ENCODE results near the gene CSNK1A1L.

The CSNK1A1L gene

DNA sequence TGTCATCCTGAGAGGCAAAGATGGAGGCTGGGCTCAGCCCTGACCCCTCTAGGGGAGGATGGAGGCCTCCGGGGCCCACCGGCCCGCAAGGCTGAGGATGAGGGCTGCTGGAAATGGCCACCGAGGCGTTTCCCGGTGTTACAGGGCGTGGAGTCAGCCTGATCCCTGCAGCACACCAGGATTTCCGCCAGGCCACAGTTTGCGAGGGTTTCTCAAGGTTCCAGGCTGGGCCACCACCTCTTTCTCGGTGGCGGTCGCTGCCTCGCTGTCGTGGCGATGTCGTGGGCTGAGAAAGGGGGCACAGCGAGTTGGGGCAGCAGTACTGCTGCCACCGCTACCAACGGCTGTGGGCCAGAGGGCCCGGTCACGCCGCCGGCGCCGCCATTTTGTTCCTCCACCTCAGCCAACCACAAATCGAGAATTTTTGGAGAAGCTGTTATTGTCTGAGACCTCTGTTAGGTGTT lies at the start of gene CSNK1A1L:
Gene CSNK1A1L, minus strand, starts transcription at position 414 of the 464 bp plus-strand sequence. Its CDS starts 408 bp downstream, at position 6.
- DNase-seq (no peak), ATAC-seq (no peak)

DNA sequence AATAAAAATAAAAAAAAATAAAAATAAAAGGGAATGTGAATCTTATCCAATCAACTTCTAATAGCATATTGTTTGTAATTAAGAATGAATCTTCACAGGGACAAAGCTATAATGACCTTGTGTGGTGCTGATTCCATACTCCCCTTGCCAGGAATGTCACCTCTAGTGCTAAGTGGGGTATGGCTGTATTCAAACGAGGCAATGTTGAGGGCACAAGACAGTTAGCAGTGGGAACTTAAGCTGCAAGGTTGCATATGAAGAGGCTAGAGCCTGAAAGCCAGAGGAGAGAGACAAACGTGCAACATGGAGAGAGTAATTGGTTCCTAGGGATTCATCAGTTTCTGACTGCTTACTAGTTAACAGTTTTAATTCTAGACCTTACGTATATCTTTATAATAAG lies 43.9 kb upstream of the CSNK1A1L start:
- ATAC-seq (no peak), DNase-seq (no peak)

DNA sequence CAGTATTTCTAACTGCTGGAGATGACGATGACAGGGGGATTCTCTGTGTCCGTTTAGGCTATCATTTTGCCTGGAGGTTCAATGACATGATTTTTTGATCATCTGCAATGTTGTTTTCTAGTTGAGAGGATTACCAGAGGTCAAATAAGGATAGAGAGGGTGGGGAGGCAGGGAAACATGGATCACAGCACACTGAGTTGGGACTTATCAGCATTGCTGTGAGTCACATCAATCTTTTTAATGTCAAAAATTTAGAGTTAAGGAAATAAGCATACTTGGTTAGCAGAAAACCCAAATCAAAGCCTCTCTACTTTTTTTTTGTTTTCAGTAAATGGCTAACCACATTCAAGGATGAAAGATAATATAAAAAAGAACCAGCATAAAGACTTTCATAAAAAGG lies 43.0 kb upstream of the CSNK1A1L start:
- ATAC-seq (no peak), DNase-seq (no peak)

DNA sequence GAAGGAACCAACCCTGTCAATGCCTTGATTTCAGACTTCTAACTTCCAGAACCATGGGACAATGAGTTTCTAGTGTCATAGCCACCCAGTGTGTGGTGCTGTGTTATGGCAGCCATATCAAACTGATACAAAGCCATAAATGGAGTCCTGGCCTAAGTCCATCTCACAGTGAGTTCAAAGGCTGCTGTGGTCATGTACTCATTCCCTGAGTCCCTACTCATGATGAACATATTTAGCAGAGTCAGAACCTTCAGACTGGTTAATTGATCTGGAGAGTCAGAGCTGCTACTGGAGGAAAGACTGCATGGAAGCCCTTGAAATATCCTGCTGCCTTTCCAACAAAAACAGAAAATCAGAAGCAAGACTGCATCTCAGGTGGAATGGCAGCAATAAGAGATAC lies 39.2 kb upstream of the CSNK1A1L start:
- ATAC-seq (no peak), DNase-seq (no peak)

DNA sequence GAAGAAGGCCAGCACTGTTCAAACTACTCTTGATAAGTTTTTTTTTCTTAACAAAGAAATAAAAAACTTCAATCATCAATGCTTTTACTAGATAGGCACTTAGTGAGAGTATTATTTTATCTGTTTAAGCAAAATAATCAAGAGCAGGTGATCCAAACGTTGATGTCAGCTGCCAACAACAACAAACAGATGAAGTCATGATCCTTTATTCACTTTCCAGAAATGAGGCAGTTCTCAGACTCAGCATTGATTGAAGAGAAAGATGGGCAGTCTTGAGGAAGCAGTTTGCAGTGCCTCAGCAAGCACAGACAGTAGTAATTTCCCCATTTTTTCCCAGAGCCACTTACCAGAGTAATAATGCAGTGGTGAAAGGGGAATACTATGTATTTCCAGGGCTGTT lies 38.4 kb upstream of the CSNK1A1L start:
- no peak for ATAC-seq
- no peak for DNase-seq

DNA sequence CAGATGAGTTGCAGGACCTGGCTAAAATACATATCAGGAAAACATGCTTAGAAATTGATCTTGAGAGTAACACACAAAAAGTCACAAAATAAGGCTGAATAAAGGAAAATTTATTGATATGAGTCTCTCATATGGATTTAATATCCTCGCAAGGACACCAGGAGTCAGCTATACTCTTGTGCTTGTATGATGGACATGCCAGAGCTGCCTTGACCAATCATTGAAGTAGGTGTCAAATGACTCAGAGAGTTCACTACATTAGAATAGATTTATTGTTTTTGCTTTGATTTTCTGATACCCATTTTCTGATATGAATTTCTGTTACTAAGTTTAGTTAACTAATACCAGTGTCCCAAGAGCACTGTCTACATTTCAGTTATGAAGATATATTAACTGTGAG lies 37.4 kb upstream of the CSNK1A1L start:
- no peak for DNase-seq

DNA sequence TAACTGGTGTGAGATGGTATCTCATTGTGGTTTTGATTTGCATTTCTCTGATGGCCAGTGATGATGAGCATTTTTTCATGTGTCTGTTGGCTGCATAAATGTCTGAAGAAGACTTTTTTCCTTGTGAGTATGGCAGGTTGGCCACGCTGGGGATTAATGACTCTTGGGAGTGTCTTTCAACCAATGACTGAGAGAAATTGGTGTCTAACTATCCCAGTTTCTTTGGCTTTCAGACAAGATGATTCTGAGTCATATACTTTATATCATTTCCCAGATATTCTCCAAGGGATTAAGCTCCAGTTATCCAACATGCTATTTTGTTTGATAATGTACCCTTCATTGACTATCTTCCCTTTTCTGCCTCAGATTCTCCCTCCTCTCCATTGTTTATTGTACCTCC lies 35.5 kb upstream of the CSNK1A1L start:
- no peak for ATAC-seq
- DNase-seq = no peak

More for the DNA sequence above, 37.4 kb upstream of the CSNK1A1L start:
- ATAC-seq = no peak

DNA sequence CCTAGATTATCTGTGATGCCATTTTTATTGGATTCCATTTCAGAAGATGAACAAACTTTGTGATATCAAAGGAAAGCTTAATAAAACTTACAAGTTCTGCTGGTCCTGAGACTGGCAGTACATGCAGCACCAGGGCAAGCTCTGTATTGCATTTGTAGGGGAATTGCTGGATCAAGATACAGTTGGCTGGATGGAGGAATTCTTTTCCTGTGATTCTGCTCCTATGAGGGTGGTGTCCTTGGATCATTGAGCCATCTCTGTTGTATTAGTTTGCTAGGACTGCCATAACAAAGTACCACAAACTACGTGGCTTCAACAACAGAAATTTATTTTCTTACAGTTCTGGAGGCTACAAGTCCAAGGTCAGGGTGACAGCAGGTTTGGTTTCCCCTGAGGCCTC lies 33.9 kb upstream of the CSNK1A1L start:
- no peak for DNase-seq
- no peak for ATAC-seq

DNA sequence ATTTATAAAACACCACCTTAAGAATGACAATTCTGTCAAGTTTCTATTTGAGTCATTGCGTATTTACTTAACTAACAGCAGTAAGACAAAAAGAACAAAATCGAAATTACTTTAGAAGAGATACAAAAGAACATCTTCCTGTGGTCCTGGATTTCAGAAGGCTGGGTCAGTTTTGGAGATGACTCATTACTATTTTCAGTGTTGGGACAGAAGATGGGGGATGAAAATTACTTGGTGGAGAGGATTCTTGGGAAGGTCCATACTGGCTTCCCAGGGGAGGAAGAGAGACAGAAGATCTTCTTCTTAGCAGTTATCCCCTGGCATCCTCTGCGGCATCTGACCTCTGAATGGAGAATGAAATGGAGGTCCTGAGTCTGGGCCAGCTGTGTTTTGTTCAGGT lies 33.5 kb upstream of the CSNK1A1L start:
- DNase-seq = no peak
- ATAC-seq = no peak

DNA sequence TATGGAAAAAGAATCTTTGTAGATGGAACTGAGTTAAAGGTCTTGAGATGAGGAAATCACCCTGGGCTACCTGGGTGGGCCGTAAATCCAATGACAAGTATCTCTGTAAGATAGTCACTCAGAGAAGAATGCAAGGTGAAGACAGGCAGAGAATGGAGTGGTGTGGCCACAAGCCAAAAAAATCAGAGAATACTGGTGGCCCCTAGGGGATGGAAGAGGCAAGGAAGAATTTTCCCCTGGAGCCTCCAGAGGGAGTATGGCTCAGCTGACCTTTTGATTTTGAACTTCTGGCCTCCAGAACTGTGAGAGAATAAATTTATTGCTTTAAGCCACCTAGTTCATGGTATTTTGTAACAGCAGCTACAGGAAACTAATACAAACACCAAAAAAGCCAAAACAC lies 32.7 kb upstream of the CSNK1A1L start:
- DNase-seq = no peak
- ATAC-seq = no peak

DNA sequence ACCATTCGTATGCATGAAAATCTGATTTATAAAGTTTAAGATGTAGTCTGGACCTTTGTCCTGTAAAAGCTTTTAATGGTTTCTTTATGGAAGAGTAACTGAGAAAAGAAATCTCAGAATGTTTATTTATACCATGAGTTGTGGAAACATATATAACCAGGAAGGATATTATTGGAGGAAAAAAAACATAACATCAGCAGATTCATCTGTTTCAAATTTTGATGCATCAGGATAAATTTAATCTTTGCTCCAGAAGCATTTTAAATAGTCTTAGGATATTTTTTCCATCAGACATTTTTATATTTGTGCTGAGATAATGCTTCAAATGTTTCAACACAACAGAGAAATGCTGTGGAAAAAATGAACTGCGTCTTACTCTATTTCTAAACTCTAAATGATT lies 31.2 kb upstream of the CSNK1A1L start:
- DNase-seq (no peak), ATAC-seq (no peak)

DNA sequence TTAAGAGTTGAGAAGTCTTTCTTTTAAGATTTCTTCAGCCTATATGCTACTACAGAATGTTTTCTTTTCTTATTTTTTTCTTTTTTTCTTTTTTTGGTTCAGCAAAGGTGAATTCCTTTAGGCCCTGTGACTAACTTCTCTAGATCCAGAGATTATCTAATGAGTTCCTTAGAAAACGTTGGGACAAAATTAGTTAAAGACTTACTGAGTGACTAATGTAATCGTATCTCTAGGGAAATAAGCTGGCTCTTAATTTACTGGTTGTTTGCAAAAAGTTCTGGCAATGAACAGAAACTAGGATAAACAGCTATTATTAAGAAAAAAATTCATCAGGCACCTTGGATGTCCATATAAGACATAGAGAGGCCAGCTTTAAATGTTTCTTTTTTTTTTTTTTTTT lies 30.7 kb upstream of the CSNK1A1L start:
- ATAC-seq (no peak), DNase-seq (no peak)

DNA sequence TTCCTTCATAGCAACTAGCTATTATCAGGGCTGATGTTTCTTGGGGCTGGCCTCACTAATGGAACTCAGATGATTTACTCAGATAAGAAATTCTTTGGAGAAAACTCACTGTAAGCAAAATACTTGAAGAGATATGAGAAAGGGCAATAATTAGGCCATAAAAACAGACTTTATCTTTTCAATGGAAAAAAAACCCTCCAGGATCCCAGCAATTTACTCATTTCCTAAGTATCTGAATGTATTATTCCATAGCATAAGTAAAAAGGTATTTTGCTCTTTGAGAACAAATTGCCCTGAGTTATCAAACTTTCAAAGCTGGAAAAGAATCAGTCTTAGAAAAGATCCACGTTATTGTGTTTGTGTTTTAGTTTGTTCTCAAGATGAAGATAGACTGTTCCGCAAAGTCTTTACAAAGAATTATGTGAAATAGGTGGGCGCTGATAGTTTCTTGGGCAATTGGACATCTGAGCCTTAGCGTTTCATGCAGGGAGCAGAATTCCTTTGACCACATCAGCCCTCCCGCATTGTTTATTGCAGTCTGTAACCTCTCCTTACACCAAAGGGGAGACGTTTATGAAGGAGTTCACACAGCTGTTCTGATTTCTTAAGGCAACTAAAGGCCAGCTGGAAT lies 29.1 kb upstream of the CSNK1A1L start:
- DNase-seq = no peak
- no peak for ATAC-seq

DNA sequence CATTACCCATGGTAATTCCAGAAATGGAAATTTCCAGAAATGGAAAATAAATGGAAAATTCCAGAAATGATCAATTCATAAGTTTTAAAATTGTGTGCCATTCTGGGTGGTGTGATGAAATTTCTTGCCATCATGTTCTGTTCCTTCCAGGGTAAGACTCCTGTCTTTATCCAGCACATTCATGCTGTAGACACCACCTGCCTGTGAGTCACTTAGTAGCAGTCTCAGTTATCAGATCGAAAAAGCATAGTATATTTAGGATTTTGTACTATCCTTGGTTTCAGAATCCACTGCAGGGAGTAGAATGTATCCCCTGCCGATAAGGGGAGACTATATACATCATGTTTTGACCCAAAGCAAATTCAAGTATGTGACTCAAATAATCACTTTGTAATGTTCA lies 26.7 kb upstream of the CSNK1A1L start:
- ATAC-seq (no peak), DNase-seq (no peak)

DNA sequence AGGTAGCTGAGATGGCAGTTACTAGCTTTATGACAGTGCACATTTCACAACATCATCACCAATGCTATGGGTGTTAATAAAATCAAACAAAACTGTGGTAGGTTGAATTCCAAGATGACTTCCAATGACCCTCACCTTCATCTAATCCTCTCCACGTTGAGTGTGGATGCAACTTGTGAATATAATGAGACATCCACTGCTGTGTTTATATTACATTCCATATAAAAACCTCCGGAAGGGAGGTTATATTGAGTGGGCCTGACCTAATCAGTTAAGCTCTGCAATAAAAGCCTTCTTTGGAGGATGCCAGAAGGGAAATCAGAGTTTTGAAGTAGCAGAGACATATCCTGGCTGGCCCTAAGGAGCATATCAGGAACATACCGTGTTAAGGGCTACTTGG lies 25.6 kb upstream of the CSNK1A1L start:
- no peak for DNase-seq
- no peak for ATAC-seq

DNA sequence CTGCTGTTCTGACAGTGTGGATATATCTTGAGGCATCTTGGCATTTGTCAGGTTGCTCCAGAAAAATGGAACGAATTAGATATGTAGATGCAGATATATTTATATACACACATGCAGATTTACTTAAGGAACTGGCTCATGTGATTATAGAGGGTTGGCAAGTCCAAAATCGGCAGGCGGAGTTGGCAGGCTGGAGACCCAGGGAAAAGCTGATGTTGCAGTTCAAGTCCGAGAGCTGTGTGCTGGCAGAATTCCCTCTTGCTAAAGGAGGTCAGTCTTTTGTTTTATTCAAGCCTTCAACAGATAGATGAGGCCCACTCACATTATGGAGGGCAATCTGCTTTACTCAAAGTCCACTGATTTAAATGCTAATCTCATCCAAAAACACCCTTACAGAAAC lies 24.4 kb upstream of the CSNK1A1L start:
- ATAC-seq (no peak), DNase-seq (no peak)

DNA sequence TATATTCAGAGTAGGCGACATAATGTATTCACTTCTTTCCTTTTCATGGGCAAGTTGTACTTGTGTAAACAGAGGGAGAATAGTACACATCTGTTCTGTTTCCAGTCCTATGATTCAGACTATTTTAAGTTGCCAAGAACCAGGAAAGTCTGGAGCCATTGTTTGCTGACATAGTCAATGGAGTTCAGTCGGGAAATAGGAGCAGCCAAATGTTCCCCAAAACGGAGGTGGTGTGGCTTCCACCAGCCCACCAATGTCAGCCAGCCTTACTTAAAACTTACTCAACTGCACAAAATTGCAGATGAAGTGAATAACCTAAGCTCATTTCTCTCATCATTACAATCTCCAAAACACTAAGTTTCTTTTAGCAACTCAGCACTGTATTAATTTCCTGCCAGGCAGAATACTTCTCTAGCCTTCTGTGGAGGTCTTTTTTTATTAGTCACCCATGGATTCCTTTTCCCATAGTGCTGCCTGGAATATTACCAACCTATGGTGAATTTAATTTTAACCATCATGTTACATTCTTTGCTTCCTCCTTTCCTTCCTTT lies 22.3 kb upstream of the CSNK1A1L start:
- ATAC-seq (no peak), DNase-seq (no peak)

DNA sequence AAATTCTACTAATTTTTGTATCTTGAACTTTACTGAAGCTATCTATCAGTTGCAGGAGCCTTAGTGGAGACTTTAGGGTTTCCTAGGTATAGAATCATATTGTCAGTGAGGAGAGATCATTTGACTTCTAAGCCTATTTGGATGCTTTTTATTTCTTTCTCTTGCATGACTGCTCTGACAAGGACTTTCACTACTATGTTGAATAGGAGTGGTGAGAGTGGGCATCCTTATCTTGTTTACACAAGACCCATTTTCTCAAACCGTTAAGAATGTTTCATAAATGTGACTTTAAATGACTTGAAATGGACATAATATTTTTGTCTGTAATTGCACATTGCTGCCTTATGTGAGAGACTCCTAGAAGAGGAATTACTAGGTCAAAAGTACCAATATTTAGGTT lies 17.9 kb upstream of the CSNK1A1L start:
- no peak for DNase-seq
- ATAC-seq = no peak

DNA sequence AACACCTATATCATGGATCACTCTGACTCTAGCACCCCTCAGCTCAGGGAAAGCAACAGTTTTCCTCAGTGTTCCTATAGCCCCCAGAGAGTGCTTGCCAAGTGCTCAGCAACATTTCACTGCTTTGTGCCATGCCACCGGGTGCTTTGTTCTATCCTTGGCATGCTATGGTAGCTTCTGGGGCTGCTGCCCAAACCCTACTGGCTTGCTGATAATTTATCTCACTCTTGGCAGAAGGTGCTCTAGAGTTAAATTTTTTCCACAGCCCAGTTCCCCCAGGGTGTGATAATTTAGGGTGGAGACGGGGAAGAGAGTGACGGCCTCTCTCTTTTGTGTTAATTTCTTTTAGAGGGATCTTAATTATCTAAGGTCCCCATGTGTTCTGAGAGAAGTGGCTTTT lies 12.6 kb upstream of the CSNK1A1L start:
- ATAC-seq (no peak), DNase-seq (no peak)

DNA sequence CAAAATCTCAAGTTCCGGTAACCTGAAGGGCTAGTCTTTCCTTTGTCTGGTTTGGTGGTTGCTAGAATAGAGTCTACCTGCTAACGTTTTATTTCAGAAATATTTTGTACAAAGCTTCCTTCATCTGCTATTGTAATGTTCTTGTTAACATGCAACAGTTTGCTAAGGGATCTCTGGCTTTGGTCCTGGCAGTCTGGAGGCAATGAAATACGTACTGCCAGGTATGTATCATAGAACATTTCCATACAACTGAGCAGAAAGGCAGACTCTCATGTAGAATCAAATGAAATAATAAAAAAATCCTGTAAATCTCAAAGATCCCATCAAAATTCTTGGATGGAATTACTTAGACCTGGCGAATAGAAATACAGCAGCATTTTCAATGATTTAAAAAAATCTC lies 8.8 kb upstream of the CSNK1A1L start:
- DNase-seq (no peak), ATAC-seq (no peak)

DNA sequence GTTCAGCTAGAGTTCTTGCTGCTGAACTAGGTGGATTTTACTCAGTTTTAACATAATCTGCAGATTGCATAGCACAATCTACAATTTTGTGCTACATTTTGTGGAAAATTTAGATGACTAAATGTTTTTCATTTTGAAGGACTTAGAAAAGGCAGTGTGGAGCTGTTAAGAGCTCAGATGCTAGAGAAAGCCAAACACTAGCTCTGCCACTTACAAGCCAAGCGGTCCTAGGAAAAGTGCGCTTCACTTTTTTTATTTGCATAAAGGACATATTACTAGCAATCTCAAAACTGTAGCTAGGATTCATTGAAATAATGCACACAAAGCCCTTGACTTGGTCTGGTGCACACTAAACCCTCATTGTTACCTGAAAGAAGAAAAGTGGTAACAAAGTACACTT lies 8.1 kb upstream of the CSNK1A1L start:
- no peak for DNase-seq
- no peak for ATAC-seq

DNA sequence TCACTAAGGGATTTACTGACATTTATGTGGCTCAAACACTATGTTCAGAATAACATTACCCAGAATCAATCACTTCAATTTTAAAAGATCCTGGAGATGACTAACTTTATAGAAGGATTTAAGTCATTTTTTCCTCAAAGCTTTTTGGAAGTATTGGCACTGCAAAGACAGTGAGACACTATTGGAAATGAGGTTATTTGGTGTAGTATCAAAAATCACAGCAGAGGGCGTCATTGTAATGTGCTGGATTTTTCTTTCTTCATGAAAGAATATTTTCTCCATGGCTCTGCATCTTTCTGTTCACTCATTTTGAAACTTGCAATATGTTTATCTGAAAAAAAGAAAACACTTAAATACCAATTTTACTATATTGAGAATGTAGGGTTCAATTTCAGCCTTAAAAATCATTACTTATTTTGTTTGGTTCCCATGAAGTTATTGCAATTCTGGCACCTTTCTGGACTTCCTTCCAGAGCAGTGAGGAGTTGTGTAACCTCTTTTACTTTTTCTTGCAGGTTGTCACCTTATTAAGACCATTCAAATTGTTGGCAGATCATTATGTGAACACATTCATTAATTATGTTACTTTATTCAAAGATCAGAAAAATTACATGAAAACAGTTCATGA lies 3.7 kb upstream of the CSNK1A1L start:
- DNase-seq (no peak), ATAC-seq (no peak)

DNA sequence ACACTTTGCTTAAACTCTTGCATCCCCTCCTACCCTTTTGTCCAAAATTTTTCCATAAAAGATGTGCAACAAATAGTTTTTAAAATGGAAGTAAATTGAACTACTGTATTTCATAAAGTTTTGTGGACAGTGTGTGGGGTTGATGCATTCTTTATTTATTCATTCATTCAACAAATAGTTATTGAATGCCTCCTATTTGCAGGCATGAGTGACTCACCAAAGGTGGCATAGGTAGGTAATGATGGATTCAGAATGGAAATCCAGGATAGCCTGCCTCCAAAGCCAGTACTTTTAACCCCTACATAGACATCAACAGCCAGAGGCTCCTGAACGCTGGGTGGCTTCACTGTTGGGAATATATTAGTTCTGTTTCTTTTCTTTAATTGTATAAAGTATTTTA lies 2.4 kb upstream of the CSNK1A1L start:
- DNase-seq (no peak), ATAC-seq (no peak)

DNA sequence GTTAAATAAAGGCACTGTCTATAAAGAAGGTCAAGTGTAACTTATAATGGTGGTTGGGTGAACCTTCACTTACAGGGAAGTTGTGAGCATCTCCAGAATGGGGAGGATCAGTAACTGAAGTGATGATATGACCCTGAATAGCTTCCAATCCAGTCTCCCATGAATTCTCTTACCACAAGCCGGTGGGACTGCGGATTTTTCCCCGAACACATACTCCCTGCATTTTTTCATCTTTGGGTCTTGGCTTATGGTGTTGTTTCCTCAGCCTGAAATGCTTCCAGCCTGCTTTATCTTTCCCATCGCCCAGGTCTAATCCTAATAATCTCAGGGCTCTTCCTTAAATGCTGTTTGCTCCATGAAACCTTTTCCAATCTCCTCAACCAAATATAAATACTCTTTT lies 2.0 kb upstream of the CSNK1A1L start:
- no peak for DNase-seq
- ATAC-seq = no peak
